Coronary artery (tissue), 2 donors: ENCODE results near the gene SIK2.
A peak's percentile ranks its signal among the peaks of the same experiment; 100 is the strongest.

Source experiments
- DNase-seq: peaks from one replicate; pipeline ENCODE4 v3.0.0-alpha.2; 2017; ENCODE audit warnings: low spot score
- H3K27ac ChIP-seq, 2 donors: fragments of 200-600 bp; sonication (generic); one replicate each; pipeline ENCODE4 v1.5.1; 2016 to 2019
- H3K4me3 ChIP-seq: fragments of 200-600 bp; sonication (generic); 2 replicates; pipeline ENCODE4 v1.5.1; 2016; ENCODE audit warnings: mild to moderate bottlenecking, moderate library complexity
- TF ChIP-seq, protein P1 (sequence below): fragments of 200-600 bp; sonication (generic); IDR thresholded peaks from one replicate; pipeline ENCODE4 v1.5.1; 2019; ENCODE audit warnings: antibody characterized with exemption

Gene SIK2

DNA sequence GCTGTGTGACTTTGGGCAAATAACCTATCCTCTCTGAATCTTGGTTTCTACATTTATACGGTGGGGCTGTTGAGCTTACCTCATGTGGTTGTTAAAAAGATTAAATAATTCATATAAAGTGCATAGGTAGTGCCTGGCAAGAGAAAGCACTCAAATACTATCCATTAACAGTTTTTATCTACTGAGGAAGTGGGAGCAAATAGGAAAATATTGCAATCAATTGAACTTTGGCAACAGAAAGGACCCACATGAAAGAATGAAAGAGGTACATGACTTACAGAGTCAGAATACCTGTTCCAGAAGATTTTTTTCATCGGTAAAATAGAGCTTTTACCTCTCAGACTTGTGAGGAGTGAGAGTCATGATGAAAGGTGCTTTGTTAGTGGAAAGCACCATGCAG lies 170.3 kb downstream of the SIK2 start:
- TF ChIP-seq, protein P1, sequence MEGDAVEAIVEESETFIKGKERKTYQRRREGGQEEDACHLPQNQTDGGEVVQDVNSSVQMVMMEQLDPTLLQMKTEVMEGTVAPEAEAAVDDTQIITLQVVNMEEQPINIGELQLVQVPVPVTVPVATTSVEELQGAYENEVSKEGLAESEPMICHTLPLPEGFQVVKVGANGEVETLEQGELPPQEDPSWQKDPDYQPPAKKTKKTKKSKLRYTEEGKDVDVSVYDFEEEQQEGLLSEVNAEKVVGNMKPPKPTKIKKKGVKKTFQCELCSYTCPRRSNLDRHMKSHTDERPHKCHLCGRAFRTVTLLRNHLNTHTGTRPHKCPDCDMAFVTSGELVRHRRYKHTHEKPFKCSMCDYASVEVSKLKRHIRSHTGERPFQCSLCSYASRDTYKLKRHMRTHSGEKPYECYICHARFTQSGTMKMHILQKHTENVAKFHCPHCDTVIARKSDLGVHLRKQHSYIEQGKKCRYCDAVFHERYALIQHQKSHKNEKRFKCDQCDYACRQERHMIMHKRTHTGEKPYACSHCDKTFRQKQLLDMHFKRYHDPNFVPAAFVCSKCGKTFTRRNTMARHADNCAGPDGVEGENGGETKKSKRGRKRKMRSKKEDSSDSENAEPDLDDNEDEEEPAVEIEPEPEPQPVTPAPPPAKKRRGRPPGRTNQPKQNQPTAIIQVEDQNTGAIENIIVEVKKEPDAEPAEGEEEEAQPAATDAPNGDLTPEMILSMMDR, result no peak
- Histone ChIP-seq H3K27ac (no peak overlapping the region), H3K4me3 (no peak overlapping the region)
- DNase-seq, result no peak

DNA sequence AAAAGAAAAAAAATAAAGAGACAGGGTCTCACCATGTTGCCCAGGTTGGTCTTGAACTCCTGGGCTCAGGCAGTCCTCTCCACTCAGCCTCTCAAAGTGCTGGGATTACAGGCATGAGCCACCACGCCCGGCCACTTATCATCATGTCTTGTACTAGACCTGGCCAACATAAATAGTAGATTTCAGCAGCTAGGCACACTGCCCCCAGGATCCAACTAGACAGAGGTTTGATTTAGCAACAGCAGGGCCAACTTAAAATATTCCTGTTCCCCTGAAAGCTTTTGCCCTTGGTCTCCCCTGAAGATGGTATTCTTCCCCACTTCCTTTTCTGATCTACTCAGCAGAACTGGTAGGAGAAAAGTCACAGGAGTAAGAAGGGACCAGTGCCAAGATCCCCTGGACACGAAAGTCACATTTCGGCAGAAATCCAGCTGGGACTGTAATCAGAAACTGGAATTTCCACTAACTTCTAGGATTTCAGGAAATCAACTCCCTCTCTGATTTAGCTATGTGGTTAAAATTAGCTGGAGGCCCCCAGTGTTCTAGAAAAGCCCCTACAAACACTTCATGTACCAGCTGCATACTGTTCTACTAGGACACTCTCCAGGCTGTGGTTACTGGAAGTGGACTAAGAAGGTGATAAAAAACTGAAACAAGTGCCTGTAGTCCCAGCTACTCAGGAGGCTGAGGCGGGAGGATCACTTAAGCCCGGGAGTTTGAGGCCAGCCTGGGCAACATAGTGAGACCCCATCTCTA lies 172.9 kb downstream of the SIK2 start:
- Histone ChIP-seq H3K27ac (peak overlapping the region; percentile 57 to 79), H3K4me3 (no peak overlapping the region)
- TF ChIP-seq, protein P1, result no peak
- DNase-seq, result peak; percentile 78

DNA sequence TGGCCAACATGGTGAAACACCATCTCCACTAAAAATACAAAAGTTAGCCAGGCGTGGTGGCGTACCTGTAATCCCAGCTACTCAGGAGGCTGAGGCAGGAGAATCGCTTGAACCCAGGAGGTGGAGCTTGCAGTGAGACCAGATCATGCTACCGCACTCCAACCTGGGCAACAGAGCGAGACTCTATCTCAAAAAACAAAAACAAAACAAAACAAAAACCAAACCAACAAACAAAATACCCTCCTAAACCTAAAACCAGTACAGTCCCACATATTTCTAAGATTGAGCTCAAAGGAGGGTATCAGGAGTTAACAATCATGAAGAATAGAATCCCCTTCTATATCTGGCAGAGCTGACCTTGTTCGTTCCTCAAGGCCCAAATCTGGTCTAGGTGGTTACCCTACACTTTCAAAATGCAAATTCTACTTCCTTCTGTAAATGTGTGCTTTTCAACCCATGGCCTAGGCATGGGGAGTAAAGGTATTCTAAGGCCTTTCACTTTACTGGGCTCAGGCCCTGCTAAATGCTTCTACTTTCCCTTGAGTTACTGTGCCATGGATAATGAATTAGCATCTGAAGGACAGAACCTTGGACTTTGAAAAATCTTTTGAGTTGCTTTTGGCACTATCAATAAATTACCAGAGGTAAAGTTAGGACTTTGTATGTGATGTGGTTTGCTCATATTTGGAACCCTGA lies 174.3 kb downstream of the SIK2 start:
- no peak for DNase-seq
- Histone ChIP-seq H3K4me3 (no peak overlapping the region), H3K27ac (no peak overlapping the region)
- TF ChIP-seq, protein P1, result no peak

DNA sequence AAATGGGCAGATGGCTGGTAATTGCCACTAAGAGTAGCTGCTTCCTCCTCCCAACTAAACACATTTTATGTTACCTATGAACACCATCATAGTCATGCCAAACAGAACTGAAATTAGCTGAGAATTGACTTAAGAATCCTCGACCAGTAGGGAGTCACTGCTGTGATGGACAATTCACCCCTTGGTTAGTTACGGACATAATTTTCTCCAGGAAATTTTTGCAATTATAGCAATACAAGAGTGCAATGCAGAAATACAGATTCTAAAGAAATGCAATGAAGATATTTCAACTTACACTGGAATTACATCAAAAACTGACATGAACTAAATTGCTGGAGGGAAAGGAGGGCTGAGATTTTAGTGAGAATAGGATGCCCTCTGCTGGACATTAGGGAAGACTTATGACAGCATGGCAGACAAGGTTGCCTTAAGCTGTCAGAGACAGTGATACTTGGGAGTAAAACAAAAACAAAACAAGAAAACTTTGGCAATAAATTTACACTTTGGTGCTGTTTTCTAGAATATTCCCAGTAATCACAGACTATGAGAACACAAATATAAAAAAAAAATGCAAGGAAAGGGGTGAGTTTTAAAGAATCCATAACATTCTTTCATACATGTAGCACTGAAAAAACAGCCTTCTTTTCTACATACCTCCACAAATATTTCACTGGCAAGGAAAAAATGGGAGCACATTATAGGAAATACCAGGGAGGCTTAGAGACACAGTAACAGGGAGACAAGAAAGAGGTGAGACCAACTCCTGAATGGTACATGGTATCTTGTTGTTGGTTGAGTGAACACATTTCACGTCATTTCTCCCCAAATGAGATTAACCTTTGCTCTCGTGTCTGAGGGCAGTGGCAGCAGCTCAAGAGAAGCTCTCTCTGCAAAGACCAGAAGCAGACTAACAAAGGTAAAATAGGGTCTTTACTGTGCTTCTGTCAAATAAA lies 175.1 kb downstream of the SIK2 start:
- TF ChIP-seq, protein P1, result peak; percentile 51
- no peak for DNase-seq
- no peak overlapping the region for H3K4me3 ChIP-seq
- no peak overlapping the region for H3K27ac ChIP-seq

DNA sequence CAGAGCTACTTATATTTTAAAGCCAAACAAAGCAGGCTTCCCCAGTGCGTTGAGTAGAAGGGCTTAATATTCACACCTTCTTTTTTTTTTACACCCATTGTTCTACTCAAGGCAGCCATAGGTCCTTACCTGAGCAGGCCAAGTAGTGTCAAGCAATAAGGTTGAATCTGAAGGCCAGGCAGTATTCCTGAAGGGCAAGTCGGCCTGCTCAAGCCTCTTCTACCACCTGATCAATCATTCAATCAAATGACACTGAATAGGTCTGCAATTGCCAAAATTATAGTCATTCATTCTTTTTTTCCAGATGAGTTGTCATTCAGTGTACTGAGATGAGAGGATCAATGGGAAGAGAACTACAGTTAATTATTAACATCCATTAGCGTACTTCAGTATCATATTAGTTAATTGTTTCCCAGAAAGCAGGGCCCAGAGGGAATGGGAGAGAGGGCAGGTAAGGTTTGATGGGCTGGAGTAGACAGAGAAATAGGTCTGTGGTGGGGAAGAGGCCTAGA lies 175.9 kb downstream of the SIK2 start:
- DNase-seq, result no peak
- TF ChIP-seq, protein P1, result no peak
- no peak overlapping the region for H3K27ac ChIP-seq
- H3K4me3 ChIP-seq, result no peak overlapping the region

DNA sequence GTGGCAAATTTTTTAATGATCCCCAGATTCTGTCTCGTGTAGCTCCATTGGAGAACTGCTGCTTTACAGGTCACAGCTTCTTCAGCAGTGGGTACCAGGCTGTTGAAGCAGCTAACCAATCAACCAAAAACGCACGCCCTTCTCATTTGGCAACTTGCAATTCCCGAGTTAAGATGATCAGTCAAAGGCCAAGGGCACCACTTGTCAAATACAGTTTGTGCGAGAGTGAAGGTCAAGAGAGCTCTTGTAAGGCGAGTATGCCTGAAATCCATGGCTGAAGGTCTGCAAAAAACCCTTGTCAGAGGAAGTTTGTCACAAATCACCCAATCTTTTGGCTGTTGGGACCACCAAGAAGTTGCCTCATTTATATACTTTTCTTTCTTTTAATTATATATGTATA lies 176.9 kb downstream of the SIK2 start:
- no peak overlapping the region for H3K4me3 ChIP-seq
- no peak for DNase-seq
- TF ChIP-seq, protein P1, result no peak
- no peak overlapping the region for H3K27ac ChIP-seq
